Panc1 (cell line): ENCODE results near the gene TACO1.

Source experiments
- REST ChIP-seq, 2 experiments: IDR thresholded peaks; 2 replicates each; pipeline ENCODE4 v1.6.1; 2011 to 2012; ENCODE audit warnings: low read depth in 2 of 2, control low read depth in 1 of 2, low read length in 1 of 2, mild to moderate bottlenecking in 1 of 2, moderate library complexity in 1 of 2; ENCODE audit not compliant: insufficient read depth in 1 of 2
- TF ChIP-seq, protein P1 (sequence below): fragments of 450-650 bp; IDR thresholded peaks from 2 replicates; pipeline ENCODE4 v1.5.1; 2017; ENCODE audit warnings: mild to moderate bottlenecking

DNA sequence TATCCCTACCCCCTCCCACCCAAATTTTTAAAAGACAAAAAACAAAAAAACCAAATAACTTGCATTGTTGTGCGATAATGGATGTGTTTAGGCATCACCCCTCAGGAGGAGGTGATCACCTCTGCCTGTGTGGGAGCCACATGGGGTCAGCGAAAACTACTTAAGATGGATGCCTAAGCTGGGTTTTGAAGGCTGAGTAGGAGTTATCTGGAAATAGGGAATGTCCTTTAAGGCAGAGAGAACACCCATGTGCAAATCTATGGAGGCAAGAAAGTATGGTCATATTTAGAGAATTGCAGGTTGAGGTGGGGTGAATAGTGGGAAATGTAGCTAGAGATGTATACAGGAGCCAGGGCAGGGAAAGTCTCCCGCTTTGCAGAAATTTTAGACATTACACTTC, 5.6 kb upstream of the TACO1 start:
- TF ChIP-seq, protein P1, sequence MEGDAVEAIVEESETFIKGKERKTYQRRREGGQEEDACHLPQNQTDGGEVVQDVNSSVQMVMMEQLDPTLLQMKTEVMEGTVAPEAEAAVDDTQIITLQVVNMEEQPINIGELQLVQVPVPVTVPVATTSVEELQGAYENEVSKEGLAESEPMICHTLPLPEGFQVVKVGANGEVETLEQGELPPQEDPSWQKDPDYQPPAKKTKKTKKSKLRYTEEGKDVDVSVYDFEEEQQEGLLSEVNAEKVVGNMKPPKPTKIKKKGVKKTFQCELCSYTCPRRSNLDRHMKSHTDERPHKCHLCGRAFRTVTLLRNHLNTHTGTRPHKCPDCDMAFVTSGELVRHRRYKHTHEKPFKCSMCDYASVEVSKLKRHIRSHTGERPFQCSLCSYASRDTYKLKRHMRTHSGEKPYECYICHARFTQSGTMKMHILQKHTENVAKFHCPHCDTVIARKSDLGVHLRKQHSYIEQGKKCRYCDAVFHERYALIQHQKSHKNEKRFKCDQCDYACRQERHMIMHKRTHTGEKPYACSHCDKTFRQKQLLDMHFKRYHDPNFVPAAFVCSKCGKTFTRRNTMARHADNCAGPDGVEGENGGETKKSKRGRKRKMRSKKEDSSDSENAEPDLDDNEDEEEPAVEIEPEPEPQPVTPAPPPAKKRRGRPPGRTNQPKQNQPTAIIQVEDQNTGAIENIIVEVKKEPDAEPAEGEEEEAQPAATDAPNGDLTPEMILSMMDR = no peak
- no peak for TF ChIP-seq REST (IDR thresholded peaks at IDR 0.05; ENCODE audit: insufficient read depth in 1 of 2, low read depth in 2 of 2, low read length in 1 of 2)
